BLaER1 (cell line): ENCODE data around the gene CHD2.

Source experiments
- H3K27ac ChIP-seq: shearing (Covaris generic); formaldehyde crosslinking; 2 replicates; pipeline ENCODE4 v1.8.1; 2022
- H3K27me3 ChIP-seq: shearing (Covaris generic); formaldehyde crosslinking; 2 replicates; pipeline ENCODE4 v1.8.1; 2022
- H3K36me3 ChIP-seq: shearing (Covaris generic); formaldehyde crosslinking; 2 replicates; pipeline ENCODE4 v1.8.1; 2022
- H3K4me1 ChIP-seq: shearing (Covaris generic); formaldehyde crosslinking; 2 replicates; pipeline ENCODE4 v1.8.1; 2022
- H3K4me2 ChIP-seq: shearing (Covaris generic); formaldehyde crosslinking; 2 replicates; pipeline ENCODE4 v1.8.1; 2022
- H3K4me3 ChIP-seq: shearing (Covaris generic); formaldehyde crosslinking; 2 replicates; pipeline ENCODE4 v1.8.1; 2022
- H3K9ac ChIP-seq: shearing (Covaris generic); formaldehyde crosslinking; 2 replicates; pipeline ENCODE4 v1.8.1; 2022
- H3K9me3 ChIP-seq: shearing (Covaris generic); formaldehyde crosslinking; 2 replicates; pipeline ENCODE4 v1.8.1; 2022
- H4K20me1 ChIP-seq: shearing (Covaris generic); formaldehyde crosslinking; 2 replicates; pipeline ENCODE4 v1.8.1; 2022
- Cebpa-rat ChIP-seq: shearing (Covaris generic); IDR thresholded peaks from 2 replicates; pipeline ENCODE4 v1.8.1; 2022

The CHD2 gene

GRCh38 chr15:92989470-92989869, 89.3 kb downstream of the CHD2 start:
- Histone ChIP-seq H3K4me3 (no peak overlapping the region), H3K27me3 (no peaks in the 10 kb centered on the region), H4K20me1 (peaks cover 15% of the 10 kb centered on the region), H3K4me1 (no peaks in the 10 kb centered on the region), H3K9ac (no peak overlapping the region), H3K9me3 (no peaks in the 10 kb centered on the region), H3K27ac (no peak overlapping the region), H3K36me3 (peaks cover 92% of the 10 kb centered on the region), H3K4me2 (no peak overlapping the region)
- TF ChIP-seq Cebpa-rat, result no peak

- H3K4me2 ChIP-seq, result no peak overlapping the region
These were observed 89.9 kb downstream of the CHD2 start for GRCh38 chr15:92990031-92990430.

GRCh38 chr15:92992720-92993119, 92.6 kb downstream of the CHD2 start:
- H3K4me2 ChIP-seq, result no peak overlapping the region
- H3K36me3 ChIP-seq, result peaks cover 92% of the 10 kb centered on the region
- H3K27me3 ChIP-seq, result no peaks in the 10 kb centered on the region
- H4K20me1 ChIP-seq, result peaks cover 15% of the 10 kb centered on the region
- TF ChIP-seq Cebpa-rat, result no peak
- H3K9ac ChIP-seq, result no peak overlapping the region
- H3K4me1 ChIP-seq, result no peaks in the 10 kb centered on the region
- no peak overlapping the region for H3K27ac ChIP-seq
- no peaks in the 10 kb centered on the region for H3K9me3 ChIP-seq
- H3K4me3 ChIP-seq, result no peak overlapping the region

More at GRCh38 chr15:92990031-92990430, 89.9 kb downstream of the CHD2 start:
- Histone ChIP-seq H3K36me3 (peaks cover 90% of the 10 kb centered on the region), H3K9me3 (no peaks in the 10 kb centered on the region), H3K4me1 (no peaks in the 10 kb centered on the region), H4K20me1 (peaks cover 15% of the 10 kb centered on the region), H3K27me3 (no peaks in the 10 kb centered on the region), H3K4me3 (no peak overlapping the region), H3K27ac (no peak overlapping the region), H3K9ac (no peak overlapping the region)
- no peak for TF ChIP-seq Cebpa-rat

GRCh38 chr15:92997821-92998220, 97.7 kb downstream of the CHD2 start:
- H3K4me2 ChIP-seq, result no peak overlapping the region
- no peaks in the 10 kb centered on the region for H4K20me1 ChIP-seq
- H3K4me3 ChIP-seq, result no peak overlapping the region
- H3K36me3 ChIP-seq, result peaks cover 92% of the 10 kb centered on the region
- H3K4me1 ChIP-seq, result peaks cover 14% of the 10 kb centered on the region; the same call in 1 of the 2 replicates
- H3K9me3 ChIP-seq, result no peaks in the 10 kb centered on the region
- no peak overlapping the region for H3K9ac ChIP-seq
- no peak for TF ChIP-seq Cebpa-rat
- no peak overlapping the region for H3K27ac ChIP-seq
- H3K27me3 ChIP-seq, result no peaks in the 10 kb centered on the region

- Histone ChIP-seq H3K4me2 (no peak overlapping the region), H3K4me1 (peaks cover 14% of the 10 kb centered on the region; the same call in 1 of the 2 replicates), H3K4me3 (no peak overlapping the region), H3K27me3 (no peaks in the 10 kb centered on the region), H3K9me3 (no peaks in the 10 kb centered on the region), H3K9ac (no peak overlapping the region), H4K20me1 (0 out of 2 replicates have a peak, but pooled peaks cover 2% of the 10 kb centered on the region), H3K36me3 (peaks cover 97% of the 10 kb centered on the region), H3K27ac (no peak overlapping the region)
- TF ChIP-seq Cebpa-rat, result no peak
These were observed 101.0 kb downstream of the CHD2 start for GRCh38 chr15:93001156-93001555.

- no peaks in the 10 kb centered on the region for H3K9me3 ChIP-seq
- H3K4me2 ChIP-seq, result no peak overlapping the region
- H3K9ac ChIP-seq, result no peak overlapping the region
- no peak overlapping the region for H3K4me3 ChIP-seq
- H3K4me1 ChIP-seq, result peaks cover 14% of the 10 kb centered on the region; the same call in 1 of the 2 replicates
- H3K36me3 ChIP-seq, result peaks cover 97% of the 10 kb centered on the region
- no peaks in the 10 kb centered on the region for H3K27me3 ChIP-seq
- H3K27ac ChIP-seq, result no peak overlapping the region
- H4K20me1 ChIP-seq, result peaks cover 9% of the 10 kb centered on the region; the same call in 1 of the 2 replicates
- no peak for TF ChIP-seq Cebpa-rat
These were observed 101.8 kb downstream of the CHD2 start for GRCh38 chr15:93001881-93002280.

- Histone ChIP-seq H3K9me3 (no peaks in the 10 kb centered on the region), H3K36me3 (peaks cover 96% of the 10 kb centered on the region), H3K27ac (no peak overlapping the region), H3K4me3 (no peak overlapping the region), H3K4me2 (no peak overlapping the region), H3K4me1 (peaks cover 14% of the 10 kb centered on the region; the same call in 1 of the 2 replicates), H4K20me1 (peaks cover 18% of the 10 kb centered on the region; the same call in 1 of the 2 replicates), H3K9ac (no peak overlapping the region), H3K27me3 (no peaks in the 10 kb centered on the region)
- TF ChIP-seq Cebpa-rat, result no peak
These were observed 105.0 kb downstream of the CHD2 start for GRCh38 chr15:93005133-93005532.

GRCh38 chr15:93007994-93008393, 107.9 kb downstream of the CHD2 start:
- TF ChIP-seq Cebpa-rat, result no peak
- H3K4me2 ChIP-seq, result no peak overlapping the region
- H3K36me3 ChIP-seq, result peaks cover 96% of the 10 kb centered on the region
- H3K9me3 ChIP-seq, result no peaks in the 10 kb centered on the region
- H3K27ac ChIP-seq, result no peak overlapping the region
- no peak overlapping the region for H3K4me3 ChIP-seq
- H4K20me1 ChIP-seq, result peaks cover 18% of the 10 kb centered on the region; the same call in 1 of the 2 replicates
- no peaks in the 10 kb centered on the region for H3K4me1 ChIP-seq
- no peaks in the 10 kb centered on the region for H3K27me3 ChIP-seq
- H3K9ac ChIP-seq, result no peak overlapping the region

- H3K4me2 ChIP-seq, result no peak overlapping the region
- no peak overlapping the region for H3K9ac ChIP-seq
- H3K27me3 ChIP-seq, result no peaks in the 10 kb centered on the region
- no peak for TF ChIP-seq Cebpa-rat
- no peaks in the 10 kb centered on the region for H3K9me3 ChIP-seq
- H3K4me1 ChIP-seq, result no peaks in the 10 kb centered on the region
- no peak overlapping the region for H3K4me3 ChIP-seq
- no peak overlapping the region for H3K27ac ChIP-seq
- peaks cover 9% of the 10 kb centered on the region; the same call in 1 of the 2 replicates for H4K20me1 ChIP-seq
- H3K36me3 ChIP-seq, result peaks cover 99% of the 10 kb centered on the region
These were observed 112.7 kb downstream of the CHD2 start for GRCh38 chr15:93012786-93013185.

- Histone ChIP-seq H3K36me3 (peaks cover 99% of the 10 kb centered on the region), H3K4me1 (no peaks in the 10 kb centered on the region), H3K4me3 (no peak overlapping the region), H3K4me2 (no peak overlapping the region), H3K9me3 (no peaks in the 10 kb centered on the region), H3K27me3 (no peaks in the 10 kb centered on the region), H3K27ac (no peak overlapping the region), H3K9ac (no peak overlapping the region), H4K20me1 (peaks cover 27% of the 10 kb centered on the region)
- TF ChIP-seq Cebpa-rat, result no peak
These were observed 117.4 kb downstream of the CHD2 start for GRCh38 chr15:93017526-93017925.

- H3K4me2 ChIP-seq, result no peak overlapping the region
- no peak overlapping the region for H3K9ac ChIP-seq
- no peak overlapping the region for H3K4me3 ChIP-seq
- TF ChIP-seq Cebpa-rat, result no peak
- H4K20me1 ChIP-seq, result peaks cover 36% of the 10 kb centered on the region
- no peaks in the 10 kb centered on the region for H3K27me3 ChIP-seq
- H3K4me1 ChIP-seq, result no peaks in the 10 kb centered on the region
- H3K36me3 ChIP-seq, result peaks cover 99% of the 10 kb centered on the region
- no peaks in the 10 kb centered on the region for H3K9me3 ChIP-seq
- no peak overlapping the region for H3K27ac ChIP-seq
These were observed 118.5 kb downstream of the CHD2 start for GRCh38 chr15:93018574-93018973.
